KMS-11 (cell line): ENCODE results near the gene NSL1.

Experiments used
- H2AFZ ChIP-seq: fragments of 200-600 bp; sonication (generic); 2 replicates; pipeline ENCODE4 v1.6.1; 2016; ENCODE audit warnings: antibody characterized with exemption, mixed run types, low read depth
- H3K27ac ChIP-seq: fragments of 200-600 bp; sonication (generic); 2 replicates; pipeline ENCODE4 v1.6.1; 2016; ENCODE audit warnings: mild to moderate bottlenecking, mixed run types
- H3K27me3 ChIP-seq: fragments of 200-600 bp; sonication (generic); 2 replicates; pipeline ENCODE4 v1.6.1; 2017; ENCODE audit warnings: mild to moderate bottlenecking, low read depth, mixed run types, moderate library complexity; ENCODE audit not compliant: insufficient read depth
- H3K36me3 ChIP-seq: fragments of 200-600 bp; sonication (generic); 2 replicates; pipeline ENCODE4 v1.6.1; 2017; ENCODE audit warnings: mild to moderate bottlenecking, mixed run types; ENCODE audit not compliant: insufficient read depth
- H3K4me1 ChIP-seq: fragments of 200-600 bp; sonication (generic); 2 replicates; pipeline ENCODE4 v1.6.1; 2016; ENCODE audit warnings: mild to moderate bottlenecking, low read depth, mixed run types; ENCODE audit not compliant: poor library complexity, severe bottlenecking
- H3K4me2 ChIP-seq: fragments of 200-600 bp; sonication (generic); 2 replicates; pipeline ENCODE4 v1.7.0; 2016; ENCODE audit warnings: mild to moderate bottlenecking, mixed run types
- H3K4me3 ChIP-seq: fragments of 200-600 bp; sonication (generic); IDR thresholded peaks from 2 replicates; pipeline ENCODE4 v1.6.1; 2017; ENCODE audit warnings: low read depth, low read length, mixed read lengths; ENCODE audit not compliant: insufficient read depth
- H3K79me2 ChIP-seq: fragments of 200-600 bp; sonication (generic); 2 replicates; pipeline ENCODE4 v1.6.1; 2016; ENCODE audit warnings: low read depth, mixed run types; ENCODE audit not compliant: insufficient read depth
- H3K9ac ChIP-seq: fragments of 200-600 bp; sonication (generic); 2 replicates; pipeline ENCODE4 v1.6.1; 2016; ENCODE audit warnings: mild to moderate bottlenecking, mixed run types
- H4K20me1 ChIP-seq: fragments of 200-600 bp; sonication (generic); 2 replicates; pipeline ENCODE4 v1.6.1; 2016; ENCODE audit warnings: mild to moderate bottlenecking, mixed run types; ENCODE audit not compliant: insufficient read depth
- TF ChIP-seq, protein P1 (sequence below): fragments of 200-600 bp; sonication (generic); conservative IDR thresholded peaks from 2 replicates; pipeline ENCODE4 v1.6.1; 2017; ENCODE audit warnings: low read depth, mild to moderate bottlenecking, antibody characterized with exemption, low read length, moderate library complexity, mixed read lengths

NSL1 gene

DNA sequence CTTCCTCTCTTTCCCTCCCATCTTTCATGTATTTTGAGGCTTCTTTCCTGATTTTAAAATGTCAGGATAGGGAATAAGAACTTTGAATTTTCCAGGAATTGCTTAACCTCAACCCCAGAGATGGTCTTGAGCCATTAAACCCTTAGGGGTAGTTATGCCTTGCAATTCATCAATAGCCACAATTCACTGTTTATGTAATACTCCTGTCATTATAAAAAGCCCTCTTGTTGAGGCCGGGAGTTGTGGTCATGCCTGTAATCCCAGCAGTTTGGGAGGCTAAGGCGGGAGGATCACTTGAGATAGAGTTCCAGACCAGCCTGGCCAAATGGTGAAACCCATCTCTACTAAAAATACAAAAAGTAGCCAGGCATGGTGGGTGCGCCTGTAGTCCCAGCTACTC is 31.4 kb upstream of the NSL1 start:
- Histone ChIP-seq H4K20me1 (no peaks in the 10 kb centered on the region), H3K27me3 (no peaks in the 10 kb centered on the region), H3K27ac (no peak overlapping the region), H3K79me2 (no peaks in the 10 kb centered on the region), H3K4me2 (no peak overlapping the region), H3K36me3 (no peaks in the 10 kb centered on the region), H2AFZ (no peak overlapping the region), H3K4me3 (no peak overlapping the region), H3K4me1 (no peaks in the 10 kb centered on the region), H3K9ac (no peak overlapping the region)
- TF ChIP-seq, protein P1, sequence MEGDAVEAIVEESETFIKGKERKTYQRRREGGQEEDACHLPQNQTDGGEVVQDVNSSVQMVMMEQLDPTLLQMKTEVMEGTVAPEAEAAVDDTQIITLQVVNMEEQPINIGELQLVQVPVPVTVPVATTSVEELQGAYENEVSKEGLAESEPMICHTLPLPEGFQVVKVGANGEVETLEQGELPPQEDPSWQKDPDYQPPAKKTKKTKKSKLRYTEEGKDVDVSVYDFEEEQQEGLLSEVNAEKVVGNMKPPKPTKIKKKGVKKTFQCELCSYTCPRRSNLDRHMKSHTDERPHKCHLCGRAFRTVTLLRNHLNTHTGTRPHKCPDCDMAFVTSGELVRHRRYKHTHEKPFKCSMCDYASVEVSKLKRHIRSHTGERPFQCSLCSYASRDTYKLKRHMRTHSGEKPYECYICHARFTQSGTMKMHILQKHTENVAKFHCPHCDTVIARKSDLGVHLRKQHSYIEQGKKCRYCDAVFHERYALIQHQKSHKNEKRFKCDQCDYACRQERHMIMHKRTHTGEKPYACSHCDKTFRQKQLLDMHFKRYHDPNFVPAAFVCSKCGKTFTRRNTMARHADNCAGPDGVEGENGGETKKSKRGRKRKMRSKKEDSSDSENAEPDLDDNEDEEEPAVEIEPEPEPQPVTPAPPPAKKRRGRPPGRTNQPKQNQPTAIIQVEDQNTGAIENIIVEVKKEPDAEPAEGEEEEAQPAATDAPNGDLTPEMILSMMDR = no peak

DNA sequence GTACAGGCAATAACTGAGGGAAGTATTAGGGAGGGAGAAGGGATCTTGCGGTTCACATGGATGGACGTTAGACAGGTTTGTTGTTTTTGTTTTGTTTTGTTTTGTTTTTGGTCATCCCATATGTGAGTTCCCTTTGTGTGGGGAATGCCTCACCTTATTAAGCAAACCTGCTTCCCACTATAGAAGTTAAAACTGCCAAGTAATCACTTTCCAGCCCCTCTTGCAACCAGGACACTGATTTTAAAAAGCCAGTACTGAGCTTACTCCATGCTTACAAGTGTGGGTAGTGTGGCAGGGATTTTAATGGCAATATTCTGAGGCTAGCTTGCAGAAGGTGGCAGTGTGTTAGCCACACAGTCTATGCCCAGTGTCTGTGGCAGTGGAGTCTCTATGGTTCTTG is 29.4 kb upstream of the NSL1 start:
- H3K79me2 ChIP-seq = no peaks in the 10 kb centered on the region
- no peak overlapping the region for H3K4me2 ChIP-seq
- TF ChIP-seq, protein P1 = no peak
- H4K20me1 ChIP-seq = no peaks in the 10 kb centered on the region
- H3K36me3 ChIP-seq = no peaks in the 10 kb centered on the region
- H3K27ac ChIP-seq = no peak overlapping the region
- no peak overlapping the region for H3K4me3 ChIP-seq
- H3K27me3 ChIP-seq = no peaks in the 10 kb centered on the region
- H3K9ac ChIP-seq = no peak overlapping the region
- H3K4me1 ChIP-seq = no peaks in the 10 kb centered on the region
- no peak overlapping the region for H2AFZ ChIP-seq

DNA sequence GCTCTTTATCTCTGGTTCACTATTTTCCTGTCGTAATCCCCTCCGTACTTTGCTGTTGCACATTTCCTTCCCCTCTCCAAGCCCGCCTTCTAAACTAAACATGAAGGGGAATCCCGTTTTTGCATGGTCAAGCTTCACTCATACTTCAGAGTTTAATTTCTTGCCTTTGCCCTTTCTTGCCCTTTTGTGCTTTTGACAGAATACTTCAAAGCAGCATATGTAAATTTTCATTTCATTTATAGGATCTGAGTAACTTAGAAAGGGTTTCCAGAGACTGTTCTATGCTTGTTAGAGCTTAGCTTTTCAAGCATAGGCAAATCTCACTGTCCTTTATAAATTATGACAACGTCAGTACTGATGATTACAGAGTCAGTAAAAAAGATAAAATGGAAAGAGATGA is 28.1 kb upstream of the NSL1 start:
- Histone ChIP-seq H3K27ac (no peak overlapping the region), H3K4me2 (no peak overlapping the region), H2AFZ (no peak overlapping the region), H4K20me1 (no peaks in the 10 kb centered on the region), H3K4me1 (no peaks in the 10 kb centered on the region), H3K36me3 (no peaks in the 10 kb centered on the region), H3K4me3 (no peak overlapping the region), H3K27me3 (no peaks in the 10 kb centered on the region), H3K79me2 (no peaks in the 10 kb centered on the region), H3K9ac (no peak overlapping the region)
- TF ChIP-seq, protein P1 = no peak

DNA sequence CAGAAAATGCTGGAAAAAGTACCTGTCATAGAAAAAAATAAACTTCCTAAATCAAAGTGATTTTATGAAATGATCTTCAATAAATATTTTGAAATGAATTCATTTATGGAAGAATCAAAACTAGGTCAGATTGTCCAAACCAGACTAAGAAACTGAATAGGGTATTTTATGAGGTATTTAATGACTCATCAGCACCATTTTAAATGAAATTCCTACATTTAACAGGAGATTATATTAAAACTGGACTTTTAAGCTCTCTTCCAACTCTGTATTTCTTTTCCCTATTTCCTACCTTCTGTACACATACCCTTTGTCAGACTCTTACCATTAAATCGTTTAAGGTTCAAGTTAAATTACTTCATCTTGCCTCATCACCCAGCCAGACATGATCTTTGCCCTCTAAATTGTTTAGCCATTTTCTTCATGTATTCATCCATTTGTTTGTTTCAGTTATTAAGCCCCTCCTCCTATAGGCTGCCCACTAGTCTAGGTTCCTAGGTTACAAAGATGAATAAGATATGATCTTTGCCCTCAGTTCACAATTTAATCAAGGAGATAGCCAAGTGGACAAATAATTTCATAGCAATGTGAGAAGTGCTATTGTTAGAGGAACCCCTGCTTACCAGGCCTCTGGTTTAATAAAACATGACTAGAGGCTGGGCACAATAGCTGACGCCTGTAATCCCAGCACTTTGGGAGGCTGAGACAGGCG is 25.1 kb upstream of the NSL1 start:
- Histone ChIP-seq H4K20me1 (no peaks in the 10 kb centered on the region), H3K36me3 (no peaks in the 10 kb centered on the region), H3K4me1 (no peaks in the 10 kb centered on the region), H3K9ac (no peak overlapping the region), H3K4me3 (no peak overlapping the region), H3K4me2 (no peak overlapping the region), H2AFZ (no peak overlapping the region), H3K27me3 (no peaks in the 10 kb centered on the region), H3K27ac (no peak overlapping the region), H3K79me2 (no peaks in the 10 kb centered on the region)
- TF ChIP-seq, protein P1 = no peak
